ENCODE results near the gene XRCC6. TPM values are rescaled to one million over a fixed set of nuclear protein-coding genes. Genes with fewer than 3 reads are reported as not detected.

XRCC6 gene
- total and polyA plus RNA-seq, 2 experiments from 2014 or later = 250 to 423 TPM

- TF ChIP-seq CTCF (IDR thresholded peaks at IDR 0.05; ENCODE audit: low read depth, low read length) = peak; percentile 43
- Histone ChIP-seq H3K36me3 (peaks cover 2% of the 10 kb centered on the region), H3K4me3 (no peak overlapping the region), H3K4me1 (ENCODE audit: low read depth) (peaks cover 6% of the 10 kb centered on the region), H3K27me3 (no peaks in the 10 kb centered on the region), H3K9me3 (ENCODE audit: low read depth) (no peaks in the 10 kb centered on the region), H3K27ac (no peak overlapping the region)
- no peak for DNase-seq (ENCODE audit: low read depth in 1 of 2, low spot score in 1 of 2)
These were observed 51.9 kb downstream of the XRCC6 start for GRCh38 chr22:41672780-41673509.

GRCh38 chr22:41674846-41675340 lies 53.8 kb downstream of the XRCC6 start:
- no peak overlapping the region for H3K4me3 ChIP-seq
- H3K4me1 ChIP-seq (ENCODE audit: low read depth) = peaks cover 6% of the 10 kb centered on the region
- TF ChIP-seq CTCF (IDR thresholded peaks at IDR 0.05; ENCODE audit: low read depth, low read length) = no peak
- H3K36me3 ChIP-seq = peaks cover 13% of the 10 kb centered on the region
- DNase-seq (ENCODE audit: low read depth in 1 of 2, low spot score in 1 of 2) = peak in 1 of 2 donors; percentile 59
- no peaks in the 10 kb centered on the region for H3K27me3 ChIP-seq
- H3K9me3 ChIP-seq (ENCODE audit: low read depth) = no peaks in the 10 kb centered on the region
- H3K27ac ChIP-seq = peak overlapping the region; percentile 75

- Histone ChIP-seq H3K36me3 (peaks cover 15% of the 10 kb centered on the region), H3K27ac (peak overlapping the region; percentile 43), H3K9me3 (ENCODE audit: low read depth) (no peaks in the 10 kb centered on the region), H3K4me3 (no peak overlapping the region), H3K27me3 (no peaks in the 10 kb centered on the region), H3K4me1 (ENCODE audit: low read depth) (peaks cover 6% of the 10 kb centered on the region)
- TF ChIP-seq CTCF (IDR thresholded peaks at IDR 0.05; ENCODE audit: low read depth, low read length) = no peak
- no peak for DNase-seq (ENCODE audit: low read depth in 1 of 2, low spot score in 1 of 2)
These were observed 55.0 kb downstream of the XRCC6 start for GRCh38 chr22:41676134-41676533.

GRCh38 chr22:41681616-41682015 lies 60.5 kb downstream of the XRCC6 start:
- no peak overlapping the region for H3K27ac ChIP-seq

GRCh38 chr22:41682033-41682807 lies 61.1 kb downstream of the XRCC6 start:
- peak; percentile 77 to 93 for DNase-seq (ENCODE audit: low read depth in 1 of 2, low spot score in 1 of 2)
- Histone ChIP-seq H3K4me3 (peak overlapping the region; percentile 42), H3K36me3 (peaks cover 13% of the 10 kb centered on the region), H3K4me1 (ENCODE audit: low read depth) (no peaks in the 10 kb centered on the region), H3K27me3 (no peaks in the 10 kb centered on the region), H3K27ac (peak overlapping the region; percentile 84), H3K9me3 (ENCODE audit: low read depth) (no peaks in the 10 kb centered on the region)
- no peak for TF ChIP-seq CTCF (IDR thresholded peaks at IDR 0.05; ENCODE audit: low read depth, low read length)

More at GRCh38 chr22:41681616-41682015, 60.5 kb downstream of the XRCC6 start:
- H3K36me3 ChIP-seq = peaks cover 13% of the 10 kb centered on the region
- no peaks in the 10 kb centered on the region for H3K27me3 ChIP-seq
- no peak for TF ChIP-seq CTCF (IDR thresholded peaks at IDR 0.05; ENCODE audit: low read depth, low read length)
- H3K4me3 ChIP-seq = peak overlapping the region; percentile 42
- no peaks in the 10 kb centered on the region for H3K4me1 ChIP-seq (ENCODE audit: low read depth)
- DNase-seq (ENCODE audit: low read depth in 1 of 2, low spot score in 1 of 2) = no peak
- H3K9me3 ChIP-seq (ENCODE audit: low read depth) = no peaks in the 10 kb centered on the region
